Measurements from ENCODE around the gene OLA1. TPM values are rescaled to one million over a fixed set of nuclear protein-coding genes. Genes with fewer than 3 reads are reported as not detected.

OLA1 gene
- total and polyA plus RNA-seq, 2 donors (not counting 1 experiment from before 2014, with no cell fraction given), result 13.9 to 47.7 TPM

- H3K4me3 ChIP-seq (ENCODE audit: control extremely low read depth in 1 of 5, extremely low read depth in 1 of 5, insufficient read depth in 1 of 5, low read depth in 2 of 5, low read length in 4 of 5), result no peak overlapping the region
- Mint-ChIP-seq H3K27ac (no peak overlapping the region), H3K4me3 (no peak overlapping the region), H3K9me3 (ENCODE audit: insufficient read depth) (no peaks in the 10 kb centered on the region), H3K27me3 (no peaks in the 10 kb centered on the region), H3K4me1 (no peaks in the 10 kb centered on the region)
- ChIA-PET POLR2A (no interaction called here), CTCF (interaction anchor here (0.7 kb wide), 1 partner anchor 1060 kb away, joined by 5 read pairs; no protein-coding TSS in a partner anchor)
- no peaks in the 10 kb centered on the region for H3K27me3 ChIP-seq (replicated peaks in 1 of 4; ENCODE audit: control extremely low read depth in 1 of 4, control insufficient read depth in 3 of 4, insufficient read depth in 4 of 4, low read length in 3 of 4)
- H2AFZ ChIP-seq (ENCODE audit: insufficient read depth, low read depth, low read length, poor library complexity, severe bottlenecking), result no peak overlapping the region
- H3K4me2 ChIP-seq (replicated peaks; ENCODE audit: low read depth, low read length, poor library complexity, severe bottlenecking), result no peak overlapping the region
- peaks cover 9 to 29% of the 10 kb centered on the region in 2 experiments for H3K36me3 ChIP-seq (replicated peaks in 1 of 2; ENCODE audit: control extremely low read depth in 1 of 2, control insufficient read depth in 1 of 2, extremely low read depth in 1 of 2, insufficient read depth in 2 of 2, low read length in 1 of 2)
- WGBS (ENCODE audit: insufficient coverage), result no CpG with 5 or more reads among the region's 3 CpGs
- TF ChIP-seq, protein P1, sequence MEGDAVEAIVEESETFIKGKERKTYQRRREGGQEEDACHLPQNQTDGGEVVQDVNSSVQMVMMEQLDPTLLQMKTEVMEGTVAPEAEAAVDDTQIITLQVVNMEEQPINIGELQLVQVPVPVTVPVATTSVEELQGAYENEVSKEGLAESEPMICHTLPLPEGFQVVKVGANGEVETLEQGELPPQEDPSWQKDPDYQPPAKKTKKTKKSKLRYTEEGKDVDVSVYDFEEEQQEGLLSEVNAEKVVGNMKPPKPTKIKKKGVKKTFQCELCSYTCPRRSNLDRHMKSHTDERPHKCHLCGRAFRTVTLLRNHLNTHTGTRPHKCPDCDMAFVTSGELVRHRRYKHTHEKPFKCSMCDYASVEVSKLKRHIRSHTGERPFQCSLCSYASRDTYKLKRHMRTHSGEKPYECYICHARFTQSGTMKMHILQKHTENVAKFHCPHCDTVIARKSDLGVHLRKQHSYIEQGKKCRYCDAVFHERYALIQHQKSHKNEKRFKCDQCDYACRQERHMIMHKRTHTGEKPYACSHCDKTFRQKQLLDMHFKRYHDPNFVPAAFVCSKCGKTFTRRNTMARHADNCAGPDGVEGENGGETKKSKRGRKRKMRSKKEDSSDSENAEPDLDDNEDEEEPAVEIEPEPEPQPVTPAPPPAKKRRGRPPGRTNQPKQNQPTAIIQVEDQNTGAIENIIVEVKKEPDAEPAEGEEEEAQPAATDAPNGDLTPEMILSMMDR (IDR thresholded peaks at IDR 0.05), result no peak
- TF ChIP-seq EZH2 (IDR thresholded peaks at IDR 0.05; ENCODE audit: borderline replicate concordance, insufficient read depth, low read depth, low read length, poor library complexity, severe bottlenecking), result no peak
- H3K9me3 ChIP-seq (ENCODE audit: control extremely low read depth in 1 of 3, control insufficient read depth in 2 of 3, insufficient read depth in 1 of 3, low read length in 2 of 3), result no peaks in the 10 kb centered on the region
- no peak overlapping the region for H3K9ac ChIP-seq (ENCODE audit: low read length)
- no peaks in the 10 kb centered on the region for H3K4me1 ChIP-seq (ENCODE audit: control insufficient read depth in 2 of 2, insufficient read depth in 2 of 2, low read length in 2 of 2)
- no peak overlapping the region for H3K27ac ChIP-seq (ENCODE audit: low read length in 2 of 2)
- H4K20me1 ChIP-seq (ENCODE audit: control insufficient read depth, insufficient read depth, low read length, poor library complexity, severe bottlenecking), result no peaks in the 10 kb centered on the region
- DNase-seq (no peak), ATAC-seq (ENCODE audit: low read depth) (no peak)
- peaks cover 5% of the 10 kb centered on the region for H3K79me2 ChIP-seq (ENCODE audit: control insufficient read depth, insufficient read depth, low read length)
- intact Hi-C loops (cut with micrococcal nuclease), result no loop called here
Measured at GRCh38 chr2:174223388-174223787, 24.9 kb downstream of the OLA1 start.

GRCh38 chr2:174222154-174222553 lies 26.2 kb downstream of the OLA1 start:
- Histone ChIP-seq H3K4me1 (ENCODE audit: control insufficient read depth in 2 of 2, insufficient read depth in 2 of 2, low read length in 2 of 2) (no peaks in the 10 kb centered on the region), H2AFZ (ENCODE audit: insufficient read depth, low read depth, low read length, poor library complexity, severe bottlenecking) (no peak overlapping the region), H3K4me3 (ENCODE audit: control extremely low read depth in 1 of 5, extremely low read depth in 1 of 5, insufficient read depth in 1 of 5, low read depth in 2 of 5, low read length in 4 of 5) (no peak overlapping the region), H3K9me3 (ENCODE audit: control extremely low read depth in 1 of 3, control insufficient read depth in 2 of 3, insufficient read depth in 1 of 3, low read length in 2 of 3) (no peaks in the 10 kb centered on the region), H3K36me3 (replicated peaks in 1 of 2; ENCODE audit: control extremely low read depth in 1 of 2, control insufficient read depth in 1 of 2, extremely low read depth in 1 of 2, insufficient read depth in 2 of 2, low read length in 1 of 2) (peaks cover 7 to 25% of the 10 kb centered on the region in 2 experiments), H3K79me2 (ENCODE audit: control insufficient read depth, insufficient read depth, low read length) (peaks cover 5% of the 10 kb centered on the region), H3K27ac (ENCODE audit: low read length in 2 of 2) (no peak overlapping the region), H4K20me1 (ENCODE audit: control insufficient read depth, insufficient read depth, low read length, poor library complexity, severe bottlenecking) (no peaks in the 10 kb centered on the region), H3K4me2 (replicated peaks; ENCODE audit: low read depth, low read length, poor library complexity, severe bottlenecking) (no peak overlapping the region), H3K27me3 (replicated peaks in 1 of 4; ENCODE audit: control extremely low read depth in 1 of 4, control insufficient read depth in 3 of 4, insufficient read depth in 4 of 4, low read length in 3 of 4) (no peaks in the 10 kb centered on the region), H3K9ac (ENCODE audit: low read length) (no peak overlapping the region)
- no peaks in the 10 kb centered on the region for H3K4me1 Mint-ChIP-seq
- CTCF ChIA-PET, result no interaction called here
- POLR2A ChIA-PET, result no interaction called here
- intact Hi-C loops (cut with micrococcal nuclease), result no loop called here
- no peak overlapping the region for H3K4me3 Mint-ChIP-seq
- H3K27ac Mint-ChIP-seq, result no peak overlapping the region
- no peaks in the 10 kb centered on the region for H3K27me3 Mint-ChIP-seq
- H3K9me3 Mint-ChIP-seq (ENCODE audit: insufficient read depth), result no peaks in the 10 kb centered on the region
- ATAC-seq (ENCODE audit: low read depth) (no peak), DNase-seq (no peak)
- WGBS (ENCODE audit: insufficient coverage), result no CpG with 5 or more reads among the region's 1 CpG
- TF ChIP-seq, protein P1 (IDR thresholded peaks at IDR 0.05), result no peak
- TF ChIP-seq EZH2 (IDR thresholded peaks at IDR 0.05; ENCODE audit: borderline replicate concordance, insufficient read depth, low read depth, low read length, poor library complexity, severe bottlenecking), result no peak

Data from B cell (primary cell).